K562 (cell line): ENCODE results near the gene SCAANT1. TPM values are rescaled to one million over a fixed set of nuclear protein-coding genes. Genes with fewer than 3 reads are reported as not detected.

Experiments
- ATAC-seq: fragments of 200-7000 bp; cut with Tn5 transposase; 3 replicates; pipeline ENCODE4 v1.9.1; 2020; ENCODE audit warnings: moderate library complexity
- BruUV-seq: library from RNA; stranded (reverse); fragments of 400-500 nt; replicated peaks from 2 replicates; lab custom pipeline; 2021; lab: Mats Ljungman, UMichigan
- CTCF ChIA-PET: fragments of 300-600 bp; formaldehyde crosslinking; extraction: SDS; loops from one replicate; lab custom pipeline; 2021; ENCODE audit warnings: low intra/inter-chr PET ratio; lab: Yijun Ruan, JAX
- POLR2A ChIA-PET: fragments of 300-600, 350-650 bp; sonication (Branson Sonifier 250); formaldehyde crosslinking; extraction: SDS; loops from one replicate; lab custom pipeline; 2021; ENCODE audit warnings: antibody characterized with exemption, inconsistent platforms; lab: Yijun Ruan, JAX
- DNase-seq, 4 experiments: peaks; one replicate each; pipeline versions ENCODE4 v3.0.0 to v3.0.0-alpha.2; 2011 to 2018; ENCODE audit warnings: low spot score in 3 of 4, mixed read lengths in 3 of 4; ENCODE audit errors: extremely low read depth in 1 of 4
- FAIRE-seq: peaks from 2 replicates; lab custom pipeline; 2011; peaks lifted over from hg19 to GRCh38; lab: Jason Lieb, UNC
- H2AFZ ChIP-seq: 2 replicates; pipeline ENCODE4 v1.6.0; 2011; ENCODE audit warnings: low read depth, low read length, control low read depth, inconsistent platforms
- H3K27ac ChIP-seq: fragments of 200-600 bp; 3 replicates; pipeline ENCODE4 v1.8.0; 2011; ENCODE audit warnings: low read depth, mild to moderate bottlenecking, control low read depth, inconsistent platforms, low read length, moderate library complexity, mixed read lengths; ENCODE audit errors: extremely low read depth
- H3K27me3 ChIP-seq, 2 experiments: fragments of 300-600 bp in 1 of 2; 2 replicates in 1 of 2; 3 replicates in 1 of 2; pipeline versions ENCODE4 v1.6.0 to v1.8.0; 2011; ENCODE audit warnings: inconsistent platforms in 2 of 2, low read length in 2 of 2, mild to moderate bottlenecking in 1 of 2, mixed read lengths in 1 of 2, moderate library complexity in 1 of 2; ENCODE audit not compliant: control insufficient read depth in 2 of 2, insufficient read depth in 2 of 2
- H3K36me3 ChIP-seq: fragments of 300-600 bp; 3 replicates; pipeline ENCODE4 v1.8.0; 2011; ENCODE audit warnings: mild to moderate bottlenecking, low read length, inconsistent platforms; ENCODE audit not compliant: control insufficient read depth, insufficient read depth
- H3K4me1 ChIP-seq, 2 experiments: fragments of 200-600 bp in 1 of 2; replicated peaks in 1 of 2; 2 replicates in 1 of 2; 3 replicates in 1 of 2; pipeline versions ENCODE4 v1.5.1 to v1.8.0; 2011; ENCODE audit warnings: inconsistent platforms in 2 of 2, low read length in 2 of 2, mild to moderate bottlenecking in 1 of 2, mixed read lengths in 1 of 2, moderate library complexity in 1 of 2; ENCODE audit not compliant: control insufficient read depth in 2 of 2, insufficient read depth in 2 of 2
- H3K4me2 ChIP-seq: 2 replicates; pipeline ENCODE4 v1.6.1; 2011; ENCODE audit warnings: low read length, control low read depth, inconsistent platforms, mixed read lengths; ENCODE audit not compliant: insufficient read depth
- H3K4me3 ChIP-seq: fragments of 200-600 bp; sonication (generic), shearing (Covaris generic); 2 replicates; pipeline ENCODE4 v1.5.1; 2016; ENCODE audit warnings: control low read depth, inconsistent platforms
- H3K79me2 ChIP-seq: fragments of 200-600 bp; 3 replicates; pipeline ENCODE4 v1.8.0; 2011; ENCODE audit warnings: low read length, inconsistent platforms; ENCODE audit not compliant: control insufficient read depth, insufficient read depth
- H3K9ac ChIP-seq, 2 experiments: 2 replicates each; pipeline versions ENCODE4 v1.6.0 to v1.6.1; 2011; ENCODE audit warnings: low read depth in 2 of 2, low read length in 2 of 2, control low read depth in 1 of 2, inconsistent platforms in 1 of 2, mild to moderate bottlenecking in 1 of 2, mixed read lengths in 1 of 2; ENCODE audit not compliant: insufficient read depth in 1 of 2
- H3K9me1 ChIP-seq: one replicate; pipeline ENCODE4 v1.6.0; 2011; ENCODE audit warnings: inconsistent platforms, mild to moderate bottlenecking, low read length, moderate library complexity; ENCODE audit not compliant: control insufficient read depth, insufficient read depth
- H3K9me3 ChIP-seq: replicated peaks from 2 replicates; pipeline ENCODE4 v1.5.1; 2011; ENCODE audit warnings: low read depth, low read length, inconsistent platforms; ENCODE audit not compliant: control insufficient read depth, insufficient read depth
- H4K20me1 ChIP-seq: replicated peaks from 2 replicates; pipeline ENCODE4 v1.6.1; 2011; ENCODE audit warnings: low read length, inconsistent platforms, mixed read lengths; ENCODE audit not compliant: control insufficient read depth, insufficient read depth
- CHD1 ChIP-seq: fragments of 200-600 bp; sonication (generic); IDR thresholded peaks from one replicate; pipeline ENCODE4 v1.6.1; 2012; ENCODE audit warnings: mild to moderate bottlenecking, moderate library complexity, low read length, inconsistent platforms
- ELF1 ChIP-seq: fragments of 200-800 bp; sonication (Bioruptor generic); IDR thresholded peaks from 2 replicates; pipeline ENCODE4 v1.6.1; 2016; ENCODE audit warnings: missing genetic modification characterization, missing compliant biosample characterization
- HDGF ChIP-seq: fragments of 450-650 bp; IDR thresholded peaks from 2 replicates; pipeline ENCODE4 v1.6.1; 2016
- ILK ChIP-seq: fragments of 450-650 bp; IDR thresholded peaks from 2 replicates; pipeline ENCODE4 v1.6.1; 2016; ENCODE audit warnings: missing genetic modification characterization, low read depth, mild to moderate bottlenecking, missing compliant biosample characterization, moderate library complexity, borderline replicate concordance
- JUND ChIP-seq, 2 experiments: IDR thresholded peaks; 2 replicates in 1 of 2; 3 replicates in 1 of 2; pipeline ENCODE4 v1.6.1; 2011; ENCODE audit warnings: borderline replicate concordance in 2 of 2, low read depth in 2 of 2, low read length in 2 of 2, improper control_type of control experiment in 1 of 2, missing biosample characterization in 1 of 2, missing genetic modification characterization in 1 of 2, missing genetic modification reagents in 1 of 2
- LEF1 ChIP-seq: fragments of 450-650 bp; IDR thresholded peaks from 2 replicates; pipeline ENCODE4 v1.6.1; 2016; ENCODE audit warnings: mild to moderate bottlenecking
- MEIS2 ChIP-seq: fragments of 450-650 bp; IDR thresholded peaks from 2 replicates; pipeline ENCODE4 v1.6.1; 2014; ENCODE audit warnings: mild to moderate bottlenecking; ENCODE audit not compliant: partially characterized antibody
- PKNOX1 ChIP-seq: fragments of 450-650 bp; IDR thresholded peaks from 2 replicates; pipeline ENCODE4 v1.6.1; 2016
- RAD21 ChIP-seq, 2 experiments: fragments of 250-450 bp in 1 of 2; fragments of 450-650 bp in 1 of 2; sonication (Bioruptor Pico) in 1 of 2; formaldehyde crosslinking in 1 of 2; IDR thresholded peaks in 1 of 2; conservative IDR thresholded peaks in 1 of 2; 2 replicates each; pipeline versions ENCODE4 v1.4.0 to v1.8.0; 2020 to 2022; ENCODE audit warnings: mild to moderate bottlenecking in 2 of 2, moderate library complexity in 1 of 2
- SLC30A9 ChIP-seq: fragments of 250-450 bp; sonication (Bioruptor Pico); IDR thresholded peaks from 2 replicates; pipeline ENCODE4 v1.8.0; 2022; ENCODE audit warnings: mild to moderate bottlenecking, moderate library complexity
- SREBF2 ChIP-seq: sonication (generic); formaldehyde crosslinking; IDR thresholded peaks from 2 replicates; pipeline ENCODE4 v1.4.0; 2020; ENCODE audit warnings: mild to moderate bottlenecking, missing genetic modification reagents
- XRCC5 ChIP-seq: fragments of 200-400 bp; formaldehyde crosslinking; IDR thresholded peaks from 2 replicates; pipeline ENCODE4 v1.6.1; 2017; ENCODE audit warnings: low read depth, mild to moderate bottlenecking, low read length
- ZNF699 ChIP-seq: fragments of 250-450 bp; sonication (Bioruptor Pico); IDR thresholded peaks from 2 replicates; pipeline ENCODE4 v1.8.0; 2021; ENCODE audit warnings: mild to moderate bottlenecking, moderate library complexity; ENCODE audit not compliant: insufficient replicate concordance
- WGBS: fragments of 100-300 bp; shearing (Covaris generic); methylation state at CpG from one replicate; pipeline ENCODE4 v1.1.6; 2016; ENCODE audit warnings: low coverage, mixed read lengths; ENCODE audit not compliant: insufficient coverage; ENCODE audit errors: missing lambda C conversion rate; 5-methylcytosine and 5-hydroxymethylcytosine counted together
- in situ Hi-C: fragments of 300-500 bp; cut with MboI; formaldehyde crosslinking; loops from 4 replicates; pipeline ENCODE4 v1.15.0; 2018; ENCODE audit warnings: inconsistent platforms, mixed read lengths
- intact Hi-C: fragments of 100-400 bp; cut with micrococcal nuclease; formaldehyde crosslinking; loops from 2 replicates; pipeline ENCODE4 v1.14.2; 2022
- polyA plus RNA-seq, 8 experiments: library from polyadenylated mRNA; depleted of rRNA in 4 of 8; stranded (reverse) in 5 of 8; unstranded in 3 of 8; fragments of >200 nt; fragmentation: Nextera tagmentation in 2 of 8; fragmentation: Illumina TruSeq in 1 of 8; extraction: Ambion mirVana in 2 of 8; extraction: Trizol in 1 of 8; gene quantifications; 2 replicates each; pipeline versions ENCODE4 v1.2.1 to v1.2.3, GENCODE V29; 2011 to 2014; ENCODE audit warnings: inconsistent platforms in 1 of 8, missing spikeins in 1 of 8
- total RNA-seq, 7 experiments: library from RNA; depleted of rRNA in 6 of 7; stranded (reverse); fragments of >200 nt in 6 of 7; fragmentation: Illumina TruSeq in 2 of 7; extraction: Trizol in 2 of 7; gene quantifications; 2 replicates each; pipeline versions ENCODE4 v1.2.1 to v1.2.3, GENCODE V29; 2011 to 2021; ENCODE audit warnings: low replicate concordance in 1 of 7
- TF ChIP-seq, protein P1 (sequence below), 2 experiments: IDR thresholded peaks; 2 replicates each; pipeline ENCODE4 v1.6.1; 2012; ENCODE audit warnings: improper control_type of control experiment in 2 of 2, low read depth in 2 of 2, low read length in 2 of 2, borderline replicate concordance in 1 of 2
- TF ChIP-seq, protein P2 (sequence below): sonication (generic); formaldehyde crosslinking; IDR thresholded peaks from 2 replicates; pipeline ENCODE4 v1.8.1; 2023; ENCODE audit warnings: mild to moderate bottlenecking, missing genetic modification reagents

Gene SCAANT1
- total and polyA plus RNA-seq, 9 of the 15 experiments (the other 6 are each of a cell fraction or from before 2014, with no cell fraction given): not detected

GRCh38 chr3:63949005-63949404, 36.8 kb upstream of the SCAANT1 start:
- no peaks in the 10 kb centered on the region; the same call in none of the 3 replicates for H3K79me2 ChIP-seq
- intact Hi-C loops (no loop called here), in situ Hi-C loops (no loop called here)
- H3K9me1 ChIP-seq: no peaks in the 10 kb centered on the region
- no peak for DNase-seq
- H3K4me2 ChIP-seq: no peak overlapping the region
- no peak overlapping the region for H3K27ac ChIP-seq
- peaks cover 0 to 3% of the 10 kb centered on the region in 2 experiments; a peak in 1 of 5 replicates for H3K4me1 ChIP-seq
- no peak for FAIRE-seq
- no peak overlapping the region for H3K4me3 ChIP-seq
- H3K9me3 ChIP-seq: no peaks in the 10 kb centered on the region
- ChIA-PET POLR2A (no interaction called here), CTCF (no interaction called here)
- no peak overlapping the region for H2AFZ ChIP-seq
- H3K36me3 ChIP-seq: peaks cover 12% of the 10 kb centered on the region; the same call in 1 of the 3 replicates
- no peak for ATAC-seq
- no TSS peak for BruUV-seq
- 96% methylated on average over 2 of the region's 2 CpGs for WGBS
- H4K20me1 ChIP-seq: no peaks in the 10 kb centered on the region
- H3K9ac ChIP-seq: no peak overlapping the region
- no peaks in the 10 kb centered on the region for H3K27me3 ChIP-seq
- TF ChIP-seq SLC30A9: no peak
- TF ChIP-seq, protein P1, sequence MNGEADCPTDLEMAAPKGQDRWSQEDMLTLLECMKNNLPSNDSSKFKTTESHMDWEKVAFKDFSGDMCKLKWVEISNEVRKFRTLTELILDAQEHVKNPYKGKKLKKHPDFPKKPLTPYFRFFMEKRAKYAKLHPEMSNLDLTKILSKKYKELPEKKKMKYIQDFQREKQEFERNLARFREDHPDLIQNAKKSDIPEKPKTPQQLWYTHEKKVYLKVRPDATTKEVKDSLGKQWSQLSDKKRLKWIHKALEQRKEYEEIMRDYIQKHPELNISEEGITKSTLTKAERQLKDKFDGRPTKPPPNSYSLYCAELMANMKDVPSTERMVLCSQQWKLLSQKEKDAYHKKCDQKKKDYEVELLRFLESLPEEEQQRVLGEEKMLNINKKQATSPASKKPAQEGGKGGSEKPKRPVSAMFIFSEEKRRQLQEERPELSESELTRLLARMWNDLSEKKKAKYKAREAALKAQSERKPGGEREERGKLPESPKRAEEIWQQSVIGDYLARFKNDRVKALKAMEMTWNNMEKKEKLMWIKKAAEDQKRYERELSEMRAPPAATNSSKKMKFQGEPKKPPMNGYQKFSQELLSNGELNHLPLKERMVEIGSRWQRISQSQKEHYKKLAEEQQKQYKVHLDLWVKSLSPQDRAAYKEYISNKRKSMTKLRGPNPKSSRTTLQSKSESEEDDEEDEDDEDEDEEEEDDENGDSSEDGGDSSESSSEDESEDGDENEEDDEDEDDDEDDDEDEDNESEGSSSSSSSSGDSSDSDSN (IDR thresholded peaks at IDR 0.05; ENCODE audit: borderline replicate concordance in 1 of 2, low read depth in 2 of 2, low read length in 2 of 2): no peak
- TF ChIP-seq HDGF: no peak
- TF ChIP-seq, protein P2, sequence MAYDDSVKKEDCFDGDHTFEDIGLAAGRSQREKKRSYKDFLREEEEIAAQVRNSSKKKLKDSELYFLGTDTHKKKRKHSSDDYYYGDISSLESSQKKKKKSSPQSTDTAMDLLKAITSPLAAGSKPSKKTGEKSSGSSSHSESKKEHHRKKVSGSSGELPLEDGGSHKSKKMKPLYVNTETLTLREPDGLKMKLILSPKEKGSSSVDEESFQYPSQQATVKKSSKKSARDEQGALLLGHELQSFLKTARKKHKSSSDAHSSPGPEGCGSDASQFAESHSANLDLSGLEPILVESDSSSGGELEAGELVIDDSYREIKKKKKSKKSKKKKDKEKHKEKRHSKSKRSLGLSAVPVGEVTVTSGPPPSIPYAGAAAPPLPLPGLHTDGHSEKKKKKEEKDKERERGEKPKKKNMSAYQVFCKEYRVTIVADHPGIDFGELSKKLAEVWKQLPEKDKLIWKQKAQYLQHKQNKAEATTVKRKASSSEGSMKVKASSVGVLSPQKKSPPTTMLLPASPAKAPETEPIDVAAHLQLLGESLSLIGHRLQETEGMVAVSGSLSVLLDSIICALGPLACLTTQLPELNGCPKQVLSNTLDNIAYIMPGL: no peak
- no peak for TF ChIP-seq JUND (IDR thresholded peaks at IDR 0.05; ENCODE audit: borderline replicate concordance, low read depth, low read length)
- TF ChIP-seq JUND (tag; IDR thresholded peaks at IDR 0.05; ENCODE audit: borderline replicate concordance, low read depth, low read length): no peak
- no peak for TF ChIP-seq PKNOX1
- no peak for TF ChIP-seq RAD21 (CRISPR knock-in tag; conservative IDR thresholded peaks at IDR 0.05 in 1 of 2, IDR thresholded peaks at IDR 0.05 in 1 of 2)
- no peak for TF ChIP-seq ELF1 (tag)
- TF ChIP-seq ILK: no peak
- TF ChIP-seq CHD1: no peak
- no peak for TF ChIP-seq ZNF699
- no peak for TF ChIP-seq LEF1
- no peak for TF ChIP-seq SREBF2 (CRISPR knock-in tag)
- no peak for TF ChIP-seq XRCC5
- TF ChIP-seq MEIS2: no peak
